Uterus (tissue), 2 donors: ENCODE data around the gene REN.

Source experiments
- POLR2A ChIP-seq, 2 donors: fragments of 450-650 bp; IDR thresholded peaks; one replicate each; pipeline ENCODE4 v1.6.1; 2016; ENCODE audit warnings: antibody characterized with exemption in 2 of 2, mild to moderate bottlenecking in 1 of 2, moderate library complexity in 1 of 2
- TF ChIP-seq, protein P1 (sequence below), 4 experiments: fragments of 200-600 bp in 2 of 4; fragments of 450-650 bp in 2 of 4; sonication (generic) in 2 of 4; IDR thresholded peaks; one replicate each; pipeline ENCODE4 v1.5.1; 2016 to 2019; ENCODE audit warnings: antibody characterized with exemption in 4 of 4, mild to moderate bottlenecking in 2 of 4, moderate library complexity in 1 of 4

GRCh38 chr1:204180133-204180532 is 14.0 kb upstream of the REN start:
- TF ChIP-seq, protein P1, sequence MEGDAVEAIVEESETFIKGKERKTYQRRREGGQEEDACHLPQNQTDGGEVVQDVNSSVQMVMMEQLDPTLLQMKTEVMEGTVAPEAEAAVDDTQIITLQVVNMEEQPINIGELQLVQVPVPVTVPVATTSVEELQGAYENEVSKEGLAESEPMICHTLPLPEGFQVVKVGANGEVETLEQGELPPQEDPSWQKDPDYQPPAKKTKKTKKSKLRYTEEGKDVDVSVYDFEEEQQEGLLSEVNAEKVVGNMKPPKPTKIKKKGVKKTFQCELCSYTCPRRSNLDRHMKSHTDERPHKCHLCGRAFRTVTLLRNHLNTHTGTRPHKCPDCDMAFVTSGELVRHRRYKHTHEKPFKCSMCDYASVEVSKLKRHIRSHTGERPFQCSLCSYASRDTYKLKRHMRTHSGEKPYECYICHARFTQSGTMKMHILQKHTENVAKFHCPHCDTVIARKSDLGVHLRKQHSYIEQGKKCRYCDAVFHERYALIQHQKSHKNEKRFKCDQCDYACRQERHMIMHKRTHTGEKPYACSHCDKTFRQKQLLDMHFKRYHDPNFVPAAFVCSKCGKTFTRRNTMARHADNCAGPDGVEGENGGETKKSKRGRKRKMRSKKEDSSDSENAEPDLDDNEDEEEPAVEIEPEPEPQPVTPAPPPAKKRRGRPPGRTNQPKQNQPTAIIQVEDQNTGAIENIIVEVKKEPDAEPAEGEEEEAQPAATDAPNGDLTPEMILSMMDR (IDR thresholded peaks at IDR 0.05) = no peak
- TF ChIP-seq POLR2A (IDR thresholded peaks at IDR 0.05) = no peak
